DND-41 (cell line): ENCODE measurements around the gene DPP9.

ENCODE experiments used
- EZH2 ChIP-seq: IDR thresholded peaks from 3 replicates; pipeline ENCODE4 v1.6.1; 2012; ENCODE audit warnings: borderline replicate concordance, low read depth, mild to moderate bottlenecking, moderate library complexity, low read length, inconsistent platforms; ENCODE audit not compliant: severe bottlenecking
- TF ChIP-seq, protein P1 (sequence below): IDR thresholded peaks from 2 replicates; pipeline ENCODE4 v1.5.1; 2012; ENCODE audit warnings: borderline replicate concordance, low read length, moderate library complexity, mild to moderate bottlenecking; ENCODE audit not compliant: poor library complexity, severe bottlenecking; ENCODE audit errors: extremely low read depth

- TF ChIP-seq EZH2: no peak
- TF ChIP-seq, protein P1, sequence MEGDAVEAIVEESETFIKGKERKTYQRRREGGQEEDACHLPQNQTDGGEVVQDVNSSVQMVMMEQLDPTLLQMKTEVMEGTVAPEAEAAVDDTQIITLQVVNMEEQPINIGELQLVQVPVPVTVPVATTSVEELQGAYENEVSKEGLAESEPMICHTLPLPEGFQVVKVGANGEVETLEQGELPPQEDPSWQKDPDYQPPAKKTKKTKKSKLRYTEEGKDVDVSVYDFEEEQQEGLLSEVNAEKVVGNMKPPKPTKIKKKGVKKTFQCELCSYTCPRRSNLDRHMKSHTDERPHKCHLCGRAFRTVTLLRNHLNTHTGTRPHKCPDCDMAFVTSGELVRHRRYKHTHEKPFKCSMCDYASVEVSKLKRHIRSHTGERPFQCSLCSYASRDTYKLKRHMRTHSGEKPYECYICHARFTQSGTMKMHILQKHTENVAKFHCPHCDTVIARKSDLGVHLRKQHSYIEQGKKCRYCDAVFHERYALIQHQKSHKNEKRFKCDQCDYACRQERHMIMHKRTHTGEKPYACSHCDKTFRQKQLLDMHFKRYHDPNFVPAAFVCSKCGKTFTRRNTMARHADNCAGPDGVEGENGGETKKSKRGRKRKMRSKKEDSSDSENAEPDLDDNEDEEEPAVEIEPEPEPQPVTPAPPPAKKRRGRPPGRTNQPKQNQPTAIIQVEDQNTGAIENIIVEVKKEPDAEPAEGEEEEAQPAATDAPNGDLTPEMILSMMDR: no peak
Observed at GRCh38 chr19:4690361-4690760, 33.3 kb downstream of the DPP9 start.
